Amniotic stem cell (primary cell): ENCODE results near the gene CTU1.

ENCODE experiments used
- DNase-seq: peaks from one replicate; lab custom pipeline; 2025; lab: John Stamatoyannopoulos, UW

The CTU1 gene

DNA sequence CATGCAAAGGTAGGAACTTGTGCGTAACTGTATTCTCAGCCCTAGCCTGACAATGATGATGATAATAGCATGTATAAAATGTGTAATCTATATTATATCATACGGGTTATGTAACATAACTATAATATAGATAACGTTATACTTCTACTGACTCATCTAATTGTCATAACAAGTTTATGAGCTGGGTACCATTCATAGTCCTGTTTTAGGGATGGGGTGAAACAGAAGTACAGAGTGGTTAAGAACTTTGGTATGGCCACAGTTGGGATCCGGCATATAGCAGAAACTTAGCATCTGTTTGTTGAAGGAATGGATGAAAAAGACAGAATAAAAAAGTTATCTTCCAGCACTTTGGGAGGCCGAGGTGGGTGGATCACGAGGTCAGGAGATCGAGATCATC lies 5.2 kb downstream of the CTU1 start:
- no peak for DNase-seq

DNA sequence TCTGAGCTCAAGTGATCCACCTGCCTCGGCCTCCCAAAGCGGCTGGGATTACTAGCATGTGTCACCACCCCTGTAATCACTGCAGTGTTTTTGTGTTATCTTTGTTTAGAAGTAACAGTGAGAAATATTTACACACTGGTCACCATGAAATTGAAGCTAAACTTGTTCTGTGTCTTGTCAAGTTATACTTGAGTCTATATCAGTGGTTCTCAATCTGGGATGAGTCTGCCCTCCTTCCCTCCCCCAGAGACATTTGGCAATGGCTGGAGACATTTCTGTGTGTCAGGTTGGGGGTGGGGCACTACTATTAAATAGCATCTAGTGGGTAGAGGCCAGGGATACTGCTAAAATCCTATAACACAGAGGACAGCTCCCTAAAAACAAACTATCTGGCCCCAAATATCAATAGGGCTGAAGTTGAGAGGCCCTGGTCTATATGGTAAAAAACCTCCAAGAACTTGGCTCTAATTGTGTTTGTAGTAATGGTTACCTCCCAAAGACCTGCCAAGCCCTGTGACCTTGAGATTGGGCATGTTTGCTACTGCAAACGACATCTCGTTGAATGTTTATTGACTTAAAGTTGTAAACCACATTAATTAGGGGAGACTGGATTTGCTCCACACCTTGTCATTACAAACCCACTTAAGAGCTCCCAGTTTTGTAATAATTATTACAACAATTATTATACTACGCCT lies 6.9 kb downstream of the CTU1 start:
- no peak for DNase-seq

DNA sequence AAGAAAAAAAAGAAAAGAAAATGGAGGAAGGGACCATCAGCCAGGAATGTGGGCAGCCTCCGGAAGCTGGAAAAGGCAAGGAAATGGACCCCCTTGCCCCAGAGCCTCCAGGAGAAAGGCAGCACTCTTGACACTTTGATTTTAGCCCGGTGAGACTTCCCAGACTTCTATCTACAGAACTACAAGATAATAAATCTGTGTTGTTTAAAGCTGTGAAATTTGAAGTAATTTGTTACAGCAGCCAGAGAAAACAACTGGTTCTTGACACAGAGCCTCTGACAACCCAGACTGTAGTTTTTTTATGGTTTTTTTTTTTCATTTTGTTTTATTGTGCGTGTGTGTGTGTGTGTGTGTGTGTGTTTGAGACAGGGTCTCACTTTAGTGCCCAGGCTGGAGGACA lies 7.6 kb downstream of the CTU1 start:
- no peak for DNase-seq

DNA sequence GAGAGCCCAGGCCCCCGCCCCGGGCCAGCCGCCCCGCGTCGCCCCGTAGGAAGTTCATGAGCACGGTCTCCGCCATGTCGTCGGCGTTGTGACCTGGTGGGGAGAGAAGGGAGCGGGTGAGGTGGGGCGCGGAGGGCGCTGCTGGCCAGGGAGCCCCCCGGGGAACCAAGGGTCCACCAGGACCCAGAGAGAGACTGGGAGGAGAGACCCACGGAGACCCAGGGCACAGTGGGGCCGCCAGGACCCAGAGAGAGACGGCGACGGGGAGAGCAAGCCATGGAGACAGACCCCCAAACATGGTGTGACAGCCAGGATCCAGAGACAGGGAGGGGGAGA lies 9.2 kb downstream of the CTU1 start:
- DNase-seq = no peak

DNA sequence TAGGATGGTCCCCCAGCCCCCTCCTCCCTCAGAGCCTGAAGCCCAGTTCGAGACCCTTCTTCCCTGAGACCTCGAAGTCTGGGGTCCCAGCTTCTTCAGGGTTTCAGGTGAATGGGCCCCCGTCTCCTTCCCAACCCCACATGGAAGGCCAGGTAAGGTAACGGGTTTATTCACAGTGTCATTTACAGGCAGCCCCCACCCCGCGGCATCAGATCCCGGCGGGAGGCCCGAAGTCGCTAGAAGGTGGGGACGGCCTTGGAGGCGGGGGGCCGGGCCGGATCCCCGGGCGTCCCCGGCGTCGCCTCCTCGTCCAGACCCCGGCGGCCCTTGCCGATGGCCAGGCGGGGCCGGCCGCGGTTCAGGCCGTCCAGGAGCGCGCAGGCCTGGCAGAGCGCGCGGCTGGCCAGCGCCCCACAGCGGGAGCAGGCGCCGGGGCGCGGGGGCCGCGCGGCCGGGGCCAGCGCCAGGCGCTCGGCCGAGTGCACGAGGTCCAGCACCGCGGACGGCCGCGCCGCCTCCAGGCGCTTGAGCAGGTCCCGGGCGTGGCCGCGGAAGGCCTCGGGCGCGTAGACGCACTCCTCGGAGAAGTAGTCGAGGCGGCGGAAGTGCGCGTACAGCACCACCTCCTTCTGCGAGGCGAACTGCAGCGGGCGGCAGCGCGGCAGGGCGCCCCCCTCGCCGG lies 9.7 kb downstream of the CTU1 start:
- DNase-seq = no peak

DNA sequence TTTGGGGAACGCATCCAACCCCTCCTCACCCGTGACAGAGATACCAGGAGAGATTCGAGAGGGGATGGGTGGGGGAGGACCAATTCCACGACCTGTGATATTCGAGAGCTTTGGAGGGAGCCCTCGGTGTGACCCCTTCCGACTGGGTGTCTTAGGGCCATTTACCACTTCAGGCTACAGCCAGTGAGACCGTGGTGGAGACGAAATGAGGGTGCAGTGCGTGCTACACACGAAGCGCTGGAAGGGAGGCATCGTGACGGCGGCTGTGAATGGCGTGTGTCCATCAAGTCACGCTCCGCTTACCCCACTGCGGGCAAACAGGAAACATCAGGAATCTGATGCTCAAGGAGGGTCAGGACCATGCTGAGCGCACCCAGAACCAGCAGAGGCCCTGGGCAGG lies 10.4 kb downstream of the CTU1 start:
- no peak for DNase-seq

DNA sequence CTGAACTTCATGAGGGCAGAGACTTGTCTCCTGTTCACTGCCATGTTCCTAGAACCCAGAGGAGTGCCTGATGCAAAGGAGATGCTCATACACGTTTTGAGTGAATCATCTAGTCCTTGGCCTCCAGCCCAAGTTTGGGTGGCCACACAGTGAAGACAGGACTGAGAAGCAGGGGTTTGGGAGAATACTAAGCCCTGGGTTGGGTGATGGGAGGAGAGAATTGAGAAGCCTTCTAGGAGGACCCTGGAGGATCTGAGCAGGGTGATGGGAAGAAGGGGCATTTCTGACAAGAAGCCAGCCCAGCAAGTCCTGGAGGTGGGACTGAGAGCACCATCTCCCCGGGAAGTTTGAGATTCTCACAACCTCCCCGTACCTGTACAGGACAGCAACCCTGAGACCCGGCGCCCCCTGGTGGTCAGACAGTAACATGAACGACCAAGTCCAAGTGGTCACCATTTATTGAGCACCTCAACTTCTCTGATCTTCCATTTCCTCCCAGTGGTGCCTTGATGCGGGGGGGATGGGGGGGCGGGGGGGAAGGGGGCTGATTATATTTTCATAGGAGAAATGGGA lies 11.0 kb downstream of the CTU1 start:
- no peak for DNase-seq

DNA sequence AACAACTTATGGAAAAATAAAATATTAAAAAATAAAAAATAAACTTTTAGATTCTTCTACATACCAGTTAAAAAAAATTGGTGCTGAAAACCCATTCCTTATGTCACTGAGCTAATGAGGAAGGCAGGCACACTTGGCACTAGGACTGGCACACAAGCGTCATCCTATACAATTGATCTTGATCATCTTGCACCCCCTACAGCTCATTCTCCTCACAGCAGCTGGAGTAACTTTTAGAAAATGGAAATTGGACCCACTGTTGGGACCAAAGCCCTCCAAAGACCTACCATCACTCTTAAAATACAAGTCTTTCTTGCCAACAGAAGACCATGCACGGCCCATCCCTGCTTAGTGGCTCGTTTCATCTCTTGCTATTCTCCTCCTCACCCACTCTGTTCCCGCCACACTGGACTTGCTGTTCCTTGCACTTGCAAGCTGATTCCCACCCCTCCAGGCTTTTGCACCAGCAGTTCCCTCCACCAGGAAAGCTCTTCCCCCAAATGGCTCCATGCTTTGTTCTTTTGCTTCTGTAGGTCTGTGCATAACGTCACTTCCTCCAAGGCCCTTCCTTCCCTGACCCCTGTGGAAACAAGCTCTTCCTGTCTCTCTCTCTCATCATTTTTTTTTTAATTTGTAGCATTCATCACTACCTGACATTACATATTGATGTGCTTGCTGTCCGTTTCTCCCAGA lies 11.6 kb downstream of the CTU1 start:
- no peak for DNase-seq

DNA sequence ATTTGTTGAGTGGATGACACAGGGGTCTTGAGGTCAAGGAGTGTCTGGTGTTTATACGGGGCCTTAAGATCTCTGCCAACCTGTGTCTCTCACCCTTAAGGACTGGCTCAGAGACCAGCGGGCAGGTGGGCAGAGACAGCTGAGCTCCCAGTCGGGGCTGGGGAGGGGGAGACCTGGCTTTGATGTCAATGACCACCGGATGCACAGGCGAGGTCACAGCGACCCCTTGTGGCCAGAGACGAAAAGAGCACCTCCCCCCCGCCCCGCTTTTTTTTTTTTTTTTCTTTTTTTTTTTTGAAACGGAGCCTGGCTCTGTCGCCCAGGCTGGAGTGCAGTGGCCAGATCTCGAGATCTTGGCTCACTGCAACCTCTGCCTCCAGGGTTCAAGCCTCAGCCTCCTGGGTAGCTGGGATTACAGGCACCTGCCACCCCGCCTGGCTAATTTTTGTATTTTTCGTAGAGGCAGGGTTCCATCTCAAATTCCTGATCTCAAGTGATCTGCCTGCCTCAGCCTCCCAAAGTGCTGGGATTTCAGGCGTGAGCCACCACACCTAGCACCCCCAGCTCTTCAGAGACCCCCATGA lies 13.4 kb downstream of the CTU1 start:
- DNase-seq = no peak

DNA sequence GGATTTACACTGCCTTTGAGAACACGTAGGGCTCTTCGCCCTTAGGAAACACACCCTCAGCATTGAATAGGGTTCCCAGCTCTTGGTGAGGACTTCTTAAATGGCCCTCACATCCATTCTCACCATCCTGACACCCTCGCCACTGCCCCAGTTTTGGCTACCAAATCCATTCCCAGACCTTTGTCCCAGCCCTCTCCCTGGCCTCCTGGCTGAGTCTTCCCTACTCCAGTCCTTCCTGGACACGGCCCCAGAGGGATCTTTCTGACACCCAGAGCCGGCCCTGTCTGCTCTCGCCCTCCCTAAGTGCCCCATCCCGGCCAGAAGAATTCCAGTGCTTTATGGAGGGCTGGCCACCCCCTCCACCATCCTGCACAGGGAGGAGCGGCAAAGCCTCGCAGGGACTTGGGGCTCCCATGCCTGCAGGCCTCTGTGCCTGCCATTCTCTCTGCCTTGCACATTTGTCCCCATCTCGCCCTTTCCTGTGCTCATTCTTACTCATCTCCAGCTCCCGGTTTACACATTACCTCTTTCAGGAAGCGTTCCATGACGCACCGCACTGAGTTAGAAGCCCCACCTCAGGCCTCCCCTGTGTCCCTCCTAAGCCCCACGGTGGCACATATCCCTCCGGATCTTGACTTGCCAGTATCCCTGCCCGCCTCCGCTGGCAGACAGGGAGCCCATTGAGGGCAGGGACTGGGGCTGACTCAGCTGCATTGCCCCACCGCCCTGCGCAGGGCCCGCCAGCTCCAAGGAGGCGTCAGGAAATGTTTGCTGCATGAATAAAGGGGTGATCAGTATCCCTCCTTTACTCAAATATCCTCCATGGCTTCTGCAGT lies 14.5 kb downstream of the CTU1 start:
- DNase-seq = no peak

DNA sequence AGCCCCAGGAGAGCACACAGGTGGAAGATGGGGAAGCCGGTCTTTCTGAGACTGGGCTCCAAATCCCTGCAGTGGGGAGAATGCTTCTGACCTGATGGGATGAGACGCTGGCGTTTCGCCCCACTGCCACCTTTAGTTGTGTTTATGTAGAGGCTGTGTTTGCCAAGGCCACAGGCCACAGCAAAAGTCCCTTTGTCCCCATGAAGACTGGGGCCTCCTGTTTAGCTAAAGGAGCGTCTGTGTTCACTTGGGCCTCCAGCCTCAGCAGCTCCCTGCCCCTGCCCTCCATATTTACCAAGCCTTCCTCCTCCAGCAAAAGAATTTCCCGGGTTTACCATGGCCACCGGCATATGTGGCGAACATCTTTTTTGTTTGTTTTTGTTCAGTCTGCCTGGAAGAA lies 15.1 kb downstream of the CTU1 start:
- DNase-seq = no peak

DNA sequence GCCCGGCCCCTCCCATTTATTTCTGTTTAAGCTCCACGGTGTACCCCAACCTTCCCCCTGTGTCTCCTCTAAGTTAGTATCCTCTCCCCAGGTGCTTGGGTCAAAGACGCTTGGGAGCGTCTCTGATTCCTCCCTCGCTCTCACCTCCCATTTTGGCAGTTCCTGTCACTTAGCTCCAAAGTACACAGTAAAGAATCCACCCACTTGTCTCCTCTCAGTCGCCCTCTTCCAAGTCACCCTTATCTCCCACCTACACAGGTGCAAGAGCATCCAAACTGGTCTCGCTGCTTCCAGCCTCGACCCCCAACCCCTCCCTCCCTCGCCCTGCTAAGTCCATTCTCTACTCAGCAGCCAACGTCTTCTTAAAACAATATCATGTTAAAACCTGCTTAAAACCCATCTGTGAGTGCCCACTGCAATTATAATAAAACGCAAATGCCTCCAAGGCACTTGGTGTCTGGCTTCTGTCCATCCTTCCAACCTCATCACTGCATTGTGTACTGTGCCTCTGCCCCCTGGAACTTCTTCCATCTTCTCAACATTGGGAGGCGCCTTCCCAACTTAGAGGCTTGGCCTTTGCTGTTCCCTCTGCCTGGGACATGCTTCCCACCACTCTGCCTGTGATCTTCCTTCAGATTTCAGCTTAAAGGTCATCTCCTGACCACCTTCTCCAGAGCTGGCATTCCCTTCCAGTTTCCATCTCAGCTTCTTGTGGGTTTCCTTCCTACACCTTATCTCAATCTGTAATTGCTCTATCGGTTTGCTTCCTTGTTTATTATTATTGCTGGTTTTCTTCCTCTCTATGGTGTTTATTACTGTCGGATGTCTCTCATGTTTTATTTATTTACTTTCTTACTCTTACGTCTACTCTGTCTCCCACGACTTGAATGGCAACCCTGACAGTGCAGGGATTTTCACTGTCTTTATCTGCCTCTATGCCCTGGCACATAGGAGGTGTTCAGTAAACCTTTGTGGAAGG lies 16.0 kb downstream of the CTU1 start:
- DNase-seq = no peak

DNA sequence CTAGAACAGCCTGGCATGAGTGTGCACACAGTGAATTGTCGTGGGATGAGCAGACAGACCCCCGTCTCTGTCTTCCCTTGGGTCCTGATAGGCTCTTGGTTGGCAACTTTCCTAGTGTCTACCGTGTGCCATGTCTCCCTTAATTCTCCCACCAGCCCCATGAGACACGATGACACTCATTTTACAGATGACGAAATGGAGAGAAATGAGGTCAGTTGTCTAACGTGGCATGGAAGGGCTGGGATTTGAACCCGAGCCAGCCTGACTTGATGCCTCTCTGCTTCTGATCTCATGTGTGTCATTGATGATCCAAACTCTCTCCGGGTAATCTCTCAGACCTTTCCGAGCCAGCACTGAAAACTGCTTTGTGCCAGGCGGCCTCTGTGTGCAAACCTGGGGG lies 17.1 kb downstream of the CTU1 start:
- no peak for DNase-seq

DNA sequence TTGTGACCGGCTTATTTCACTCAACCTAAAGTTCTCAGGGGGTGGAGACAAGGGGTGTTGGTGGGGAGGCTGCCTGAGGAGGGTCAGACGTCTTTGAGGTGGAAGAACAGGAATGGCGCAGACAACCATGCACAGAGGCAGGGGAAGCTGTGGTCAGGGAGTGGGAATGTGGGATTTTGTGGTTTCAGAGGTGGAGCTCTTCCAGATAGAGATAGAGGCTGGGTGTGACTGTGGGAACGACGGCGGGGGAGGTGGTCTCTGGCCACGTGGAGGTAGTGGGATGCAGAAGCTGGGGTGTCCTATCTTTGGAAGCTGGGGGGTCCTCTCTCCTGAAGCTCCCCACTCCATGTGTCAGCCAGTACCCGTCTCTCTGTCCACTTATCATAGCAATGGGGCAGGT lies 17.7 kb downstream of the CTU1 start:
- DNase-seq = no peak

DNA sequence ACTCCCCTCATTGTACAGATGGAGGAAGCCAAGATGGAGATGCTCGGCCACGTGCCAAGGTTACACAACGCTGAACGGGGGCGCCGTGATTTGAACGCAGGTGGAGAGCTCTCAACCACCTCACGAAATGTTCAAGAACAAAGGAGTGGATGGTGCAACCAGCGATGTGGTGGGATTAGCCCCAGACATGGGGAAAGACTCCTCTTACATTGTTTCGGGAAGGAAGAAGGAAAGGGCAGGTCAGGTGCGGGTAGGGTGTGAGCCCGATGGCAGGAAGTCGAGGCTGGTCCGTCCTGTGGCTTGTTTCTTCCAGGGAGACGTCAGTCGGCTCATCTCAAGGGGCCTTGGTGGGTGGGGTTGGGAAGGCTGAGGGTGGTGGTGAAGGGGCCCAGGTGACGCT lies 18.4 kb downstream of the CTU1 start:
- no peak for DNase-seq

DNA sequence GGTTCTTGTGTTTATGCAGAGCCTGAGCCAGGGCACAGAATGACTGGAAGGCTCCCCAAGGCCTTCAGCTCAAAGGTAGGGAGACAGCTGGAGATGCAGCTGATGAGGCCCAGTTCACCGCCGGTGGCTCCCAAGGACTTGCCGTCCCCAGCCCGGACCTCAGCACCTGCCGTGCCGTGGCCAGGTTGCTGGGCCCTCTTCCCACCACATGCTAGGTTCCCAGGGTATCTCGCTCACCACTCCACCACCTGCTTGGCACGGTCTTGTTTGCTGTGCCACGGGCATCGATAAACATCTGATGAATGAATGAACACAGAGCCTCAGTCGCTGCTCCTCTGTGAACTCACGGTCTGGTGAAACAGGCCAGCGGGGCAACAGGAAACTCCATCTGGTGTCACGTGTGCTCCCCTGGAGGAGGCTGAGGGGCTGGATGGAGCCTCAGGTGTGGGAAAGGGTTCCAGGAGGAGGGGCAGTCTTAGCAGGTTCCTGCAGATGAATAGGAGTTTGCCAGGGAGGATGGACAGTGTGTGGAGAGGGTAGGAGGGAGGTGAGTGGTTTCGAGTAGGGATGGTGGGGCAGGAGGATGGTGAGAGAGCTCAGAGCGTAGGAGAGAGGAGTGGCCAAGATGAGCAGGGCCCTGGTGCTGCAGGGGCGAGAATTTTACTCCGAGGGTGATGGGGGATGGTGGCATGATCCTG lies 21.9 kb downstream of the CTU1 start:
- no peak for DNase-seq

DNA sequence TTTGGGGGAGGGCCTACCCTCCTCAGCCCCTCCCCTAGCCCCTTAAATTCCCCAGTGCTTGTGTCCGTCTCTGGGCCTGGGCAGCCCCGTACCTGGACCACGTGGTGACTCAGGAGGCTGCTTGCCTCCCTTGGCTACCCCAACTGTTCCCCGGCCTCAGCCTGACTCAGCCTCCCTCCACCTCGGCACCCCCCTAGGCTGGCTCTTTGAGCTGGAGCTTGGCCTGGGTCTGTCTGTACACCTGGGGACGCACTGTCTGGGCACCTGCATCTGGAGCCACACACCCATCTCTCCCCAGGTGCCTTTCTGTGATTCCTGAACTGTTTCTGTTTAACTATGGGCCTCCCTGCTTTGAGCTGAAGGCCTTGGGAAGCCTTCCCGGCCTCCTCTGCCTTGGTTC lies 23.7 kb downstream of the CTU1 start:
- DNase-seq = no peak

DNA sequence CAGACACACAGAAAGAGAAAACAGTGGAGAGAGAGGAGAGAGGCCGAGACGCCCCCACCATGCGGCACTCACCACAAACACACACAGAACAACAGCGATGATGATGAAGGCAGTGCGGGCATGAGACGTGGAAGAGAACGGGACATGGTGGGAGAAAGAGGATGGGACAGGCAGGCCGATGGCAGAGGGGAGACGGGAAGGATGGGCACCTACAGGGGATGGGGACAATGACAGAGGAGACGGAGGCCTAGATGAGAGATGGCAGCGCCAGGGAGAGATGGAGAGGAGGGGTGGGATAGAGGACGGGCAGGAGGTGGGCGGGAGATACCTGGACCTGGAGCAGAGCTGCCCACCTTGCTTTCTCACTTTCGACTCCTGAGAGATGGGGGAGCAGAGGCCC lies 24.4 kb downstream of the CTU1 start:
- DNase-seq = no peak

DNA sequence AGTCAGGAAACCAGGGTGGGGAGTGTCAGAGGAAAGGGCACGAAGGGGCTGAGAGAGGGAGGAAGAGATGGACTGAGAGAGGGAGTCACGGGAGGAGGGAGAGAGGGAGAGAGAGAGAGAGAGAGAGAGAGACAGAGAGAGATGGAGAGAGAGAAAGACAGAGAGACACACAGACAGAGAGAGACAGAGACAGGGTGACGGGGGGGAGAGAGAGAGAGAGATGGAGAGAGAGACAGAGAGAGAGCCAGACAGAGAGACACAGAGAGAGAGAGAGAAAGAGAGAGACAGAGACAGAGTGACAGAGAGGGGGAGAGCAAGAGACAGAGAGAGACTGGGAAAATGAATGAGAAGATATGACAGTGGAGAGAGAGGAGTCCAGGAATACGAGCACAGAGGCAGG lies 25.0 kb downstream of the CTU1 start:
- no peak for DNase-seq

DNA sequence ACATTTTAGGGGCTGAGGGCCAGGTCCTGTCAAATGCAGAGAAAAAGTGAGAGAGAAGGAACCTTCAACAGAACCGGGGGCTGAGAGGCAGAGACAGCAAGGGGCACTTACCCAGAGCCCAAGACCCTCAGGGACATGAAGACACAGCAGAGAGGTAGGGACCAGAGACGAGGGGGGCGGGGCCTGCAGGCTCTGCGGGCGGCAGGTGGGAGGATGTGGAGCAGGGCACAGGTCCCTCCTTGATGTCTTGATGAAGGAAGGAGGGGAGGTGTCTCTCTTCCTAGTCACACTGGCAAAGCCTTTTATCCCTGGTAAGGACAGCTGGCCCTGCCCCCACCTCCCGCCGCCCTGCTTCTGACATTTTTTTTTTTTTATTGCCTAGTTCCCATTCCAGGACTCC lies 25.6 kb downstream of the CTU1 start, which contains the start of gene KLK14:
KLK14 (minus strand) TSS at position 277 of the 400 bp plus-strand sequence; CDS start at position 4, 273 bp downstream.
- no peak for DNase-seq
